K562 (cell line): ENCODE measurements around the gene FAM78A. TPM values are rescaled to one million over a fixed set of nuclear protein-coding genes. Genes with fewer than 3 reads are reported as not detected.

Experiments
- ATAC-seq: fragments of 200-7000 bp; cut with Tn5 transposase; 3 replicates; pipeline ENCODE4 v1.9.1; 2020; ENCODE audit warnings: moderate library complexity
- BruUV-seq: library from RNA; stranded (reverse); fragments of 400-500 nt; replicated peaks from 2 replicates; lab custom pipeline; 2021; lab: Mats Ljungman, UMichigan
- CTCF ChIA-PET: fragments of 300-600 bp; formaldehyde crosslinking; extraction: SDS; loops from one replicate; lab custom pipeline; 2021; ENCODE audit warnings: low intra/inter-chr PET ratio; lab: Yijun Ruan, JAX
- POLR2A ChIA-PET: fragments of 300-600, 350-650 bp; sonication (Branson Sonifier 250); formaldehyde crosslinking; extraction: SDS; loops from one replicate; lab custom pipeline; 2021; ENCODE audit warnings: antibody characterized with exemption, inconsistent platforms; lab: Yijun Ruan, JAX
- DNase-seq, 4 experiments: peaks; one replicate each; pipeline versions ENCODE4 v3.0.0 to v3.0.0-alpha.2; 2011 to 2018; ENCODE audit warnings: low spot score in 3 of 4, mixed read lengths in 3 of 4; ENCODE audit errors: extremely low read depth in 1 of 4
- FAIRE-seq: peaks from 2 replicates; lab custom pipeline; 2011; peaks lifted over from hg19 to GRCh38; lab: Jason Lieb, UNC
- H2AFZ ChIP-seq: 2 replicates; pipeline ENCODE4 v1.6.0; 2011; ENCODE audit warnings: low read depth, low read length, control low read depth, inconsistent platforms
- H3K27ac ChIP-seq: fragments of 200-600 bp; 3 replicates; pipeline ENCODE4 v1.8.0; 2011; ENCODE audit warnings: low read depth, mild to moderate bottlenecking, control low read depth, inconsistent platforms, low read length, moderate library complexity, mixed read lengths; ENCODE audit errors: extremely low read depth
- H3K27me3 ChIP-seq, 2 experiments: fragments of 300-600 bp in 1 of 2; 2 replicates in 1 of 2; 3 replicates in 1 of 2; pipeline versions ENCODE4 v1.6.0 to v1.8.0; 2011; ENCODE audit warnings: inconsistent platforms in 2 of 2, low read length in 2 of 2, mild to moderate bottlenecking in 1 of 2, mixed read lengths in 1 of 2, moderate library complexity in 1 of 2; ENCODE audit not compliant: control insufficient read depth in 2 of 2, insufficient read depth in 2 of 2
- H3K36me3 ChIP-seq: fragments of 300-600 bp; 3 replicates; pipeline ENCODE4 v1.8.0; 2011; ENCODE audit warnings: mild to moderate bottlenecking, low read length, inconsistent platforms; ENCODE audit not compliant: control insufficient read depth, insufficient read depth
- H3K4me1 ChIP-seq, 2 experiments: fragments of 200-600 bp in 1 of 2; replicated peaks in 1 of 2; 2 replicates in 1 of 2; 3 replicates in 1 of 2; pipeline versions ENCODE4 v1.5.1 to v1.8.0; 2011; ENCODE audit warnings: inconsistent platforms in 2 of 2, low read length in 2 of 2, mild to moderate bottlenecking in 1 of 2, mixed read lengths in 1 of 2, moderate library complexity in 1 of 2; ENCODE audit not compliant: control insufficient read depth in 2 of 2, insufficient read depth in 2 of 2
- H3K4me2 ChIP-seq: 2 replicates; pipeline ENCODE4 v1.6.1; 2011; ENCODE audit warnings: low read length, control low read depth, inconsistent platforms, mixed read lengths; ENCODE audit not compliant: insufficient read depth
- H3K4me3 ChIP-seq: fragments of 200-600 bp; sonication (generic), shearing (Covaris generic); 2 replicates; pipeline ENCODE4 v1.5.1; 2016; ENCODE audit warnings: control low read depth, inconsistent platforms
- H3K79me2 ChIP-seq: fragments of 200-600 bp; 3 replicates; pipeline ENCODE4 v1.8.0; 2011; ENCODE audit warnings: low read length, inconsistent platforms; ENCODE audit not compliant: control insufficient read depth, insufficient read depth
- H3K9ac ChIP-seq, 2 experiments: 2 replicates each; pipeline versions ENCODE4 v1.6.0 to v1.6.1; 2011; ENCODE audit warnings: low read depth in 2 of 2, low read length in 2 of 2, control low read depth in 1 of 2, inconsistent platforms in 1 of 2, mild to moderate bottlenecking in 1 of 2, mixed read lengths in 1 of 2; ENCODE audit not compliant: insufficient read depth in 1 of 2
- H3K9me1 ChIP-seq: one replicate; pipeline ENCODE4 v1.6.0; 2011; ENCODE audit warnings: inconsistent platforms, mild to moderate bottlenecking, low read length, moderate library complexity; ENCODE audit not compliant: control insufficient read depth, insufficient read depth
- H3K9me3 ChIP-seq: replicated peaks from 2 replicates; pipeline ENCODE4 v1.5.1; 2011; ENCODE audit warnings: low read depth, low read length, inconsistent platforms; ENCODE audit not compliant: control insufficient read depth, insufficient read depth
- H4K20me1 ChIP-seq: replicated peaks from 2 replicates; pipeline ENCODE4 v1.6.1; 2011; ENCODE audit warnings: low read length, inconsistent platforms, mixed read lengths; ENCODE audit not compliant: control insufficient read depth, insufficient read depth
- BHLHE40 ChIP-seq: IDR thresholded peaks from 2 replicates; pipeline ENCODE4 v1.6.1; 2011; ENCODE audit warnings: low read length, improper control_type of control experiment
- FOXK2 ChIP-seq, 2 experiments: fragments of 450-650 bp; IDR thresholded peaks in 1 of 2; conservative IDR thresholded peaks in 1 of 2; 2 replicates each; pipeline ENCODE4 v1.6.1; 2016; ENCODE audit warnings: low read depth in 2 of 2, mild to moderate bottlenecking in 1 of 2
- POLR2A ChIP-seq: fragments of 450-650 bp; conservative IDR thresholded peaks from 2 replicates; pipeline ENCODE4 v1.6.1; 2016
- XRCC3 ChIP-seq: fragments of 450-650 bp; IDR thresholded peaks from 2 replicates; pipeline ENCODE4 v1.6.1; 2017; ENCODE audit warnings: mild to moderate bottlenecking, moderate library complexity
- ZNF75A ChIP-seq: fragments of 450-650 bp; formaldehyde crosslinking; IDR thresholded peaks from 2 replicates; pipeline ENCODE4 v1.4.0; 2020; ENCODE audit warnings: mild to moderate bottlenecking
- WGBS: fragments of 100-300 bp; shearing (Covaris generic); methylation state at CpG from one replicate; pipeline ENCODE4 v1.1.6; 2016; ENCODE audit warnings: low coverage, mixed read lengths; ENCODE audit not compliant: insufficient coverage; ENCODE audit errors: missing lambda C conversion rate; 5-methylcytosine and 5-hydroxymethylcytosine counted together
- in situ Hi-C: fragments of 300-500 bp; cut with MboI; formaldehyde crosslinking; loops from 4 replicates; pipeline ENCODE4 v1.15.0; 2018; ENCODE audit warnings: inconsistent platforms, mixed read lengths
- intact Hi-C: fragments of 100-400 bp; cut with micrococcal nuclease; formaldehyde crosslinking; loops from 2 replicates; pipeline ENCODE4 v1.14.2; 2022
- polyA plus RNA-seq, 8 experiments: library from polyadenylated mRNA; depleted of rRNA in 4 of 8; stranded (reverse) in 5 of 8; unstranded in 3 of 8; fragments of >200 nt; fragmentation: Nextera tagmentation in 2 of 8; fragmentation: Illumina TruSeq in 1 of 8; extraction: Ambion mirVana in 2 of 8; extraction: Trizol in 1 of 8; gene quantifications; 2 replicates each; pipeline versions ENCODE4 v1.2.1 to v1.2.3, GENCODE V29; 2011 to 2014; ENCODE audit warnings: inconsistent platforms in 1 of 8, missing spikeins in 1 of 8
- total RNA-seq, 7 experiments: library from RNA; depleted of rRNA in 6 of 7; stranded (reverse); fragments of >200 nt in 6 of 7; fragmentation: Illumina TruSeq in 2 of 7; extraction: Trizol in 2 of 7; gene quantifications; 2 replicates each; pipeline versions ENCODE4 v1.2.1 to v1.2.3, GENCODE V29; 2011 to 2021; ENCODE audit warnings: low replicate concordance in 1 of 7
- TF ChIP-seq, protein P1 (sequence below): sonication (generic); formaldehyde crosslinking; IDR thresholded peaks from 2 replicates; pipeline ENCODE4 v1.8.1; 2023; ENCODE audit warnings: mild to moderate bottlenecking, missing genetic modification reagents
- TF ChIP-seq, protein P2 (sequence below): sonication (generic); formaldehyde crosslinking; IDR thresholded peaks from 2 replicates; pipeline ENCODE4 v1.8.1; 2022; ENCODE audit warnings: missing genetic modification reagents

Gene FAM78A
- total and polyA plus RNA-seq, 9 of the 15 experiments (the other 6 are each of a cell fraction or from before 2014, with no cell fraction given) = 0.56 to 103 (median 55.2) TPM

DNA sequence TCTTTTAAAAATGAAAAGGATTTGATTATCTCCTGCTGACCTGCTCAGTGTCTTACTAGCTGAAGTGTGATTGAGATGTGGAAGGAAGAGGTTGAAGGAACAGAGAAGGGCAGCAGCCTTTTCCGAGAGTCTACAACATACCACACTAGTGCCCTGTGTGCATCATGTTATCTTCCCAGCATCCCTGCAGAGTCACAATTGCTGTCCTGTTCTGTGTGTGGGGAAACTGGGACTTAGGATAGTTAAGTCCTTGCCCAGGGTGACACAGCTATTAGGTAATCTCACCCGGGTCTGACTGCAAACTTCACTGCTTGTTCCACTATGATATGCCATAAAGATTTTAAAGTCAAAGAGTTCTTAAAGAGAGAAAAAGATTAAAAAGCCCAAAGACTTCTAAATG lies 55.8 kb downstream of the FAM78A start:
- Histone ChIP-seq H3K27ac (no peak overlapping the region), H2AFZ (no peak overlapping the region), H3K79me2 (no peaks in the 10 kb centered on the region), H3K9me1 (no peaks in the 10 kb centered on the region), H3K4me1 (peaks cover 0 to 12% of the 10 kb centered on the region in 2 experiments; a peak in 3 of 5 replicates), H4K20me1 (no peaks in the 10 kb centered on the region; the same call in 1 of the 2 replicates), H3K9ac (no peak overlapping the region), H3K9me3 (no peaks in the 10 kb centered on the region), H3K4me3 (no peak overlapping the region), H3K4me2 (no peak overlapping the region), H3K27me3 (no peaks in the 10 kb centered on the region), H3K36me3 (peaks cover 84% of the 10 kb centered on the region)
- BruUV-seq = no TSS peak
- ChIA-PET POLR2A (interaction anchor here (0.7 to 11.5 kb wide), 9 partner anchors 11 to 111 kb away, joined by 3 to 156 read pairs (median 7); partner anchors contain the start of gene NUP214), CTCF (no interaction called here)
- TF ChIP-seq POLR2A (no peak), FOXK2 (conservative IDR thresholded peaks at IDR 0.05 in 1 of 2, IDR thresholded peaks at IDR 0.05 in 1 of 2; ENCODE audit: low read depth in 2 of 2) (no peak), BHLHE40 (no peak), XRCC3 (no peak), ZNF75A (CRISPR knock-in tag) (no peak)
- TF ChIP-seq, protein P1, sequence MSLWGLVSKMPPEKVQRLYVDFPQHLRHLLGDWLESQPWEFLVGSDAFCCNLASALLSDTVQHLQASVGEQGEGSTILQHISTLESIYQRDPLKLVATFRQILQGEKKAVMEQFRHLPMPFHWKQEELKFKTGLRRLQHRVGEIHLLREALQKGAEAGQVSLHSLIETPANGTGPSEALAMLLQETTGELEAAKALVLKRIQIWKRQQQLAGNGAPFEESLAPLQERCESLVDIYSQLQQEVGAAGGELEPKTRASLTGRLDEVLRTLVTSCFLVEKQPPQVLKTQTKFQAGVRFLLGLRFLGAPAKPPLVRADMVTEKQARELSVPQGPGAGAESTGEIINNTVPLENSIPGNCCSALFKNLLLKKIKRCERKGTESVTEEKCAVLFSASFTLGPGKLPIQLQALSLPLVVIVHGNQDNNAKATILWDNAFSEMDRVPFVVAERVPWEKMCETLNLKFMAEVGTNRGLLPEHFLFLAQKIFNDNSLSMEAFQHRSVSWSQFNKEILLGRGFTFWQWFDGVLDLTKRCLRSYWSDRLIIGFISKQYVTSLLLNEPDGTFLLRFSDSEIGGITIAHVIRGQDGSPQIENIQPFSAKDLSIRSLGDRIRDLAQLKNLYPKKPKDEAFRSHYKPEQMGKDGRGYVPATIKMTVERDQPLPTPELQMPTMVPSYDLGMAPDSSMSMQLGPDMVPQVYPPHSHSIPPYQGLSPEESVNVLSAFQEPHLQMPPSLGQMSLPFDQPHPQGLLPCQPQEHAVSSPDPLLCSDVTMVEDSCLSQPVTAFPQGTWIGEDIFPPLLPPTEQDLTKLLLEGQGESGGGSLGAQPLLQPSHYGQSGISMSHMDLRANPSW = no peak
- TF ChIP-seq, protein P2, sequence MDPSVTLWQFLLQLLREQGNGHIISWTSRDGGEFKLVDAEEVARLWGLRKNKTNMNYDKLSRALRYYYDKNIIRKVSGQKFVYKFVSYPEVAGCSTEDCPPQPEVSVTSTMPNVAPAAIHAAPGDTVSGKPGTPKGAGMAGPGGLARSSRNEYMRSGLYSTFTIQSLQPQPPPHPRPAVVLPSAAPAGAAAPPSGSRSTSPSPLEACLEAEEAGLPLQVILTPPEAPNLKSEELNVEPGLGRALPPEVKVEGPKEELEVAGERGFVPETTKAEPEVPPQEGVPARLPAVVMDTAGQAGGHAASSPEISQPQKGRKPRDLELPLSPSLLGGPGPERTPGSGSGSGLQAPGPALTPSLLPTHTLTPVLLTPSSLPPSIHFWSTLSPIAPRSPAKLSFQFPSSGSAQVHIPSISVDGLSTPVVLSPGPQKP (CRISPR knock-in tag) = no peak
- ATAC-seq = peak; percentile 17
- in situ Hi-C loops = no loop called here
- WGBS = 57% methylated on average over 2 of the region's 2 CpGs
- FAIRE-seq = no peak
- DNase-seq = peak in 1 of 4 experiments; percentile 66
- intact Hi-C loops = no loop called here
